Measurements from ENCODE around the gene NFRKB.

The NFRKB gene

DNA sequence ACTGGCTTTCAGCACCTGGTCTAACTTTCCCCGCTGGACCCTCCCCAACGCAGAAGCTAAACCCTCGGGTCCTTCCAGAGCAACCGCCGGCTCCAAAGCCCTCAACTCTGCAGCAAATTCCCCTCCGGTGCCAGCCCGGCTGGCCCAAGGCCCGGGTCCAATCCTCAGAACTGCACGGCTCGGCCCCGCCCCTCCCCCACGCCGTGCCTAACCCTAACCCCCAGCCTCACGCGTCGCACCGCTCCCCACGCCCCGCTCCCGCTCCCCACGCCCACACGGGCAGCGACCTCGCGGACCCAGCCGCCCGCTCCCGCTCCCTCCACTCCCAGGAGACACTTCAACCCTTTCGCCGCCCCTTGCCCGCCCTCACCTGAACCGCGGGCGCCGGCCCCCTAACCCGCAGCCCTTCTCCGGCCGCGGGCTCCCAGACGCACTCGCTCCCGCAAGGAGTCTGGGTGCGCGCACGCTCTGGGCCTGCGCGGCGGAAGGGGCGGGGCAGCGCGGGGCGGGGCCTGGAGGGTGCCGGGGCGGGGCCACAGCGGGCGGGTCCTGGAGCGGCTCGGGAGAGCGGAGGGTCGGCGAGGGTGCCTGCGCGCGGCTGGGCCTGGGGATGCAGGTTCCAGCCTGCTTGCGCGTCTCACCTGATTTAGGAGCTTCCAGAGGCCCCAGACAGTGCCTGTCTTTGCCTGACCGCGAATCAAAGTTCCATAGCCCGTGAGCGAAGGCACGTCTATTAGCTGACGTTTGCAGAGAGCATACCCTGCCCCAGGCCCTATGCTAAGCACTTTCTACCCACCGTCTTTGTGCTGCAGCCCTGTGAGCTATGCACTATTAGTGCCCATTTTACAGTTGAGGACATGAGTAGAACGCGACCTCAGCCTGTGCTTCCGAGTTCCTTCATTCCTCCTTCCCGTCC lies at the start of gene NFRKB:
TSS of gene NFRKB (minus strand) at position 453 of the 916 bp plus-strand sequence. CDS start 2,729 bp downstream, outside the sequence.
- peak; percentile 90 for DNase-seq (ENCODE audit: insufficient read length, low spot score)
- FAIRE-seq: peak; percentile 62

DNA sequence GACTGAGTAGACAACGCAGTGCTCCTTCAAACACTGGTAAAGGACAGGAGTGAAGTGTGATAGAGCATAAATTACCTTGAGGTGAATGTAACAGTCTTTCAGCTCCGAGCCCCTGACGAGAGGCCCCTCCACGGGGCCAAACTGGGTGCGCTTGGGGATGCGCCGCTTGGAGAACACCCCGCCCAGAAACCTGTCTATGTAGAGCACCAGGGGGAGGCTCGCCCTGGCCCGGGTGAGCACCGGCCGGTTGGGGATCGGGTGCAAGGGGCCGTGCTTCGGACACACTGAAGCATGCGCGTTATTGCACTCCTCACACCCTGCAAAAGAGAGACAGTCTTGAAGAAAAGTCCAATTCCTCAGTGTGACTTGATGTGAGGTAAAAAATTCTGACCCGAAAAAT lies 49.3 kb upstream of the NFRKB start:
- FAIRE-seq: no peak
- DNase-seq (ENCODE audit: insufficient read length, low spot score): no peak

DNA sequence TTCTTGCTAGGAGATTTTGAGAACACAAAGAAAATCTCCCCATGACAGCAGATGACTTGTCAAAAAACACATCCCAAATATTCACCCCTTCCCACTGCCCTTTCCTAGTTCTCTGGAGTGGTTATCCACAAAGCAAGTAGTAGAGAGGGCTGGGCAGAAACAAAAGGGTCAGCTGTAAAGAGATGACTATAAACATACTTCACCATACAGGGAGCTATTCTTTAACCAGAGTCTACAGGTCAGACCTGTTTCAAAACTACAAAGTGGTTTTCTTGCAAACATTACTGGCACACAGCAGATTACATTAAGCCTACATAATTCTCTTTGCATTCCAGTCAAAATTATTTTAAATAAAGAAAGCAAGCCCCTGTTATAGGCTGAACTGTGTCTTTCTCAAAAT lies 47.7 kb upstream of the NFRKB start:
- no peak for DNase-seq (ENCODE audit: insufficient read length, low spot score)
- FAIRE-seq: no peak

- no peak for FAIRE-seq
- DNase-seq (ENCODE audit: insufficient read length, low spot score): no peak
These were observed 44.1 kb upstream of the NFRKB start for GRCh38 chr11:129939510-129939909.

- no peak for DNase-seq (ENCODE audit: insufficient read length, low spot score)
- no peak for FAIRE-seq
These were observed 43.4 kb upstream of the NFRKB start for GRCh38 chr11:129938764-129939163.

DNA sequence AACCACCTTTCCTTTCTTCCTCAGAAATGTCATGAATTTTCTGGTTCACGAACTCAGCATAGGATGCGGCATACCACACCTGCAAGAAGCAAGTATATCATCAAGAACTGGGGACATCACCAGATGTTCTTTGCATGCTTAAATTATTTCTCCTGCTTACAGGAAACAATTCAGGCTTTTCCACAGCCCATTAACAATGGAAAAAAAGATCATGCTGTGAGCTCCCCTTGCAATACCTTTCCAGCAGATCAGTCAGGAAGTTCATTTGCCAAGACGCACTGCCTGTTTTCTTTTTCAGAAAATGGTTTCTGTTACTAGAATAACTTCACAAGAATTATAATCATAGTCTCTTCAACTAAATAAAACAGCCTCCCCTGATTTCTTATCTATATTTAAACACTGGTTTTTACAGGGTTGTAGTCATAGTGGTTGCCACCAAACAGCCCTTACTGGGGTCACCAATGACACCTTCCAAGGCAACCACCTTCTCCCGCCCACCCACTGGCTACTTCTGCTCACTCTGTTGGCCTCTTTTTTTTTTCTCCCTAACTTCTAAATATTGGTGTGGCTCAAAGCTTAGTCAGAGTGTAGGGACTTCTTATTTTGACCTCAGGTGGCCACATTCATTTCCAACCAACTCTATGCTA lies 42.3 kb upstream of the NFRKB start:
- FAIRE-seq: no peak
- no peak for DNase-seq (ENCODE audit: insufficient read length, low spot score)

DNA sequence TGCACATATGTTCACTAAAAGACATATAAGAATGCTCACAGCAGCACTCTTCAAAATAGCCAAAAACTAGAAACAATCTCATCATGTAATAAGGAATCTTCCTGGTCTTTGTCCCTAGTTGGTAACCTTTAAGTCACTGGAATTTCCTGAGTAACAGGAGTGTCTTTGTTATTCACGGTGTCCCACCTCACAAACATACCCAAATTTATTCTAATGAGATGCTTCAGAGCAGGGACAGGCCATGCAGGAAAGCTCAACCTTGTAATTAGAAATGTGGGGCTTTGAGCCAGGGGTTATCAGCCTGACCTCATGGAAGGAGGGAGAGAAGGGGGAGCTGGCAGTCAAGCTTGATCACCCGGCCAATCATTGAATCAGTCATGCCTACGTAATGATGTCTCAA lies 40.3 kb upstream of the NFRKB start:
- FAIRE-seq (no peak), DNase-seq (ENCODE audit: insufficient read length, low spot score) (no peak)

GRCh38 chr11:129933891-129934290 lies 38.5 kb upstream of the NFRKB start:
- FAIRE-seq: no peak
- no peak for DNase-seq (ENCODE audit: insufficient read length, low spot score)

DNA sequence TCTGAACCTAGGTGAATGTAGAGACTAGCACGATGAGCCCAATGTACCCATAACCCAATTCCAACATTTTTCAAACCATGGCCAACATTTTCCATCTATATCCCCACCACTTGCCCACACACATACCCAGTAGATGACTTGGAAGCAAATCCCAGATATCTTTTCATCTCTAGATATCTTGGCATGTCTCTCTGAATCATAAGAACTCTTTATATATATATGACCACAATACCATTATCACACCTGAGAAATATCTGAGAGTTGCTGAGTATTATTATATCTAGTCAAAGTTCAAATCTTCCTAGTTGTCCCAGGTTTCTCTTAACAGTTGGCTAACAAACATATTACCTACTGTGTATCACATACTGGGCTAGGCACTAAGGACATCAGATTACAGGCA lies 37.9 kb upstream of the NFRKB start:
- DNase-seq (ENCODE audit: insufficient read length, low spot score): no peak
- no peak for FAIRE-seq

DNA sequence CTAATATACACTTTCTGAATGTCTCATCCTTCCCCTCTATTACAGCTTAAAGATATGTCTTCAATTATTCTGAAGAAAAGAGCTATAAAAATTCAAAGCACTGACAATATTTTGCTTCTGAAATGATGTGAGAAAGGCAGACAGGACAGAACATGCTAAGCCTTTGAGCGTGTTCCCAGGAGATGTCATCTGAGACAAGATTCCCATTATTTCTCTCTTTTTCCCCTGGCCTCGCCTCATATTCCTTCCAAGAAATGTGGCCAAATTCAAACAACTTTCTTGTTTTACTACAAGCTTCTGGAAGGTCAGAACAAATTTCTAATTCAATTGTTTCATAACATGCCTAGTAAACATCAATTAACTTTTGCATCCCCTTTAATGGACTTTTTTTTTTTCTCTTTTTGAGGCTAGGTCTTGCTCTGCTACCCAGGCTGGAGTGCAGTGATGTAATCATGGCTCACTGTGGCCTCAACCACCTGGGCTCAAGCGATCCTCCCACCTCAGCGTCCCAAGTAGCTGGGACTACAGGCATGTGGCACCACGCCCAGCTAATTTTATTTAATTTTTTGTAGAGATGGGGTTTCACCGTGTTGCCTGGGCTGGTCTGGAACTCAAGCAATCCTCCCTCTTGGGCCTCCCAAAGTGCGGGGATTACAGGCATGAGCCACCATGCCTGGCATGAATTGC lies 37.1 kb upstream of the NFRKB start:
- FAIRE-seq (no peak), DNase-seq (ENCODE audit: insufficient read length, low spot score) (no peak)

GRCh38 chr11:129930743-129931142 lies 35.4 kb upstream of the NFRKB start:
- no peak for FAIRE-seq
- no peak for DNase-seq (ENCODE audit: insufficient read length, low spot score)

DNA sequence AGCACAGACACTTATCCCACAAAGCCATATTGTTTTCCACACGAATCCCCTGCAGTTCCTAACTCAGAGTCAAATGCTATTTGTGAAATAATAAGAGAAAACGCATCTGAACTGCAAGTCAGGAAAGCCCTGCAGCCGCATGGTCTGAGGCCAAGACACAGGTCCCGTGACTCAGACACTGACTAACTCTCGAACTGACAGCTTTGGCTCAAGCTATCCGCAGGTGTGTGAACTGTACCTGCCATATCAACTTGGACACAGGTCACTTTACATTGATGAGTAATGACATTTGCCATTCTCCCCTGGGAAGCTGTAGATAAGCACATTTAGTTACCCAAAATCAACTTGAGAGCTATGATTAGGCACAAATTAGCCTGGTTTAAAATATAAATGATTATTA lies 34.9 kb upstream of the NFRKB start:
- DNase-seq (ENCODE audit: insufficient read length, low spot score): no peak
- no peak for FAIRE-seq

DNA sequence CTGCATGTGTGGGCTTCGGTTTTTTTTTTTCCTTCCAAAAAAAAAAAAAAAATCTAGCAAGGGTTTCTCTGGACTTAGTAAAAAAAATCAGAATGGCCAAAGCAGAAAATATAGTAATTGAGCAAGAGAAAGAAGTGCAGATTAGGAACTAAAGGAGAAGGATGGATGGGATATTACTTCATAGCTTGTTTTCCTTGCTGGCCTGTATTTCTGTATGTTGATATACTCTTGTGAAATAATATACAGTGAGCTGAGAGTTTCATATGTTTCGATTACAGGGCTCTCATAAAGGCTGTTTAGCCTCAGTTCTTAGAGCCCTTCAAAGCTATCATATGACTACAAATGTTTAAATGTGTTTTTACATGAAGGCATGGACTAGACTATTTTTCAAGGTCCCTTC lies 34.3 kb upstream of the NFRKB start:
- FAIRE-seq (no peak), DNase-seq (ENCODE audit: insufficient read length, low spot score) (no peak)

- no peak for FAIRE-seq
- no peak for DNase-seq (ENCODE audit: insufficient read length, low spot score)
These were observed 33.7 kb upstream of the NFRKB start for GRCh38 chr11:129928923-129929692.

DNA sequence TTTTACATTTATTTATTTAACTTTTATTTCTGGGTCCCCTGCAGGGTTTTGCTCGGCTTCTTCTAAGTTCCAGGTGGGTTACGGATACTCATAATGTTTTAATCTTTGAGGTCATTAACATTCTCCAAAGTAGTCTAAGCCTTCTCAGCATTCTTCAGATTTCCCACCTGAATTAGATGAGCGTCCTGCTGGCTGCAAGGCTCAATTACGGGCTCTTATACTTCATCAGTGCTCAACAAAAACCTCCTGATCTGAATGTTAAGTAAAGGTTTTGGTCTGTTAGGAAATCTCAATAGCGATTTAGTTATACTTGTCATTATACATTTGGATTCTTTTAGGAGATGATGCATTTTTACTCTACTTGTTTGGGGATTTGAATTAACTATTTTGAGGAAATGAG lies 27.3 kb upstream of the NFRKB start:
- FAIRE-seq (no peak), DNase-seq (ENCODE audit: insufficient read length, low spot score) (no peak)

DNA sequence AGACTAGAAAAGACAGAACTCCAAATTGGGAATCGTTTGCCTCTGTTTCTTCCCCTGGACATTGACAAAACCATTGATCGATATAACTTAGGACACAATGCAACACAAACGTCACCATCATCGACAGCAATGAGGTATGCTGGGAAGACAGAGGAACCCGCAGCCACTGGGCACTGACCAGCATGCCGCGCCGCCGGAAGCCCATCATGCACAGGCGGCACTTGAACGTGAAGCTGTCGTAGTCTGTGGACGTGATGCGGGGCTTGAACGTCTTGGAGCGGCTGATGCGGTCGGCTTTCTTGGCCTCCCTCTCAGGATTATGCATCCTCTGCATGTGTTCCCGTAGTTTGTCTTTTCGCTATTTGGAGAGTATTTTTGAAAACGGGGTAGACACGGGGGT lies 23.0 kb upstream of the NFRKB start:
- DNase-seq (ENCODE audit: insufficient read length, low spot score) (no peak), FAIRE-seq (no peak)

DNA sequence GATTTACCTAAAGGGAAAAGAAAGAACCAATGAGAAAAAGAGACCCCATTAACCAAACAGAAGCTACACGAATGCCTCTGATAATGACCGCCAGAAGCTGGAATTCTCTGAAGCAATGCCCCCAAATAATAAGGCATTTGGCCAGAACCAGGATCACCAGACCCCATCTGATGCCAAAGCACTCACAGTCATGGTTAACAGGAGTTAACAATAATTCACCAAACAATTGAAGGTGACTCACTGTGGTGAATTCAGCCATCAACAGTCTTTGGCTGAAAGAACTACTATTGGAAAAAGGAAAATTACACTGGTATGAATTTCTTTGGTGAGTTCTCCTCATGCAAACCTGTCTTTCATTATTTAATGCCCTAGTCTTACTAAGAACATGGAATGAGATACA lies 21.9 kb upstream of the NFRKB start:
- FAIRE-seq (no peak), DNase-seq (ENCODE audit: insufficient read length, low spot score) (no peak)

DNA sequence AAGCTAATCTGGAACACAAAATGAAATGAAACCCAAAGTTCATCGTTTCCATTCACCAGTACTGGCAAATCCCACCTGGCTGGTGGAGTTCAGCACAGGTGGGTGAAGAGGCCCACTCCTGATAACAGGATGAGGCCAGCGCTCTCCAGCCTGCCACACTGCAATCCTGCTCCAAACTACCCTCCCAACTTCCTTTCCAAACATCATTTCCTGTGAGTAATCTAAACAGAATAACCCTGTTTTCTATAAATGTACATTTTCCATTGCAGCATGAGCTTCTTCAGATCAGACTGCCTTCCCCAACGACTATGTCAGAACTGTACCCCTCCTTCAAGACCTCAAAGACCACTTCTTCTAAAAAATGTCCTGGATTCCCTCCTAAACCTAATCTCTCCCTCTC lies 15.9 kb upstream of the NFRKB start:
- no peak for DNase-seq (ENCODE audit: insufficient read length, low spot score)
- FAIRE-seq: no peak

DNA sequence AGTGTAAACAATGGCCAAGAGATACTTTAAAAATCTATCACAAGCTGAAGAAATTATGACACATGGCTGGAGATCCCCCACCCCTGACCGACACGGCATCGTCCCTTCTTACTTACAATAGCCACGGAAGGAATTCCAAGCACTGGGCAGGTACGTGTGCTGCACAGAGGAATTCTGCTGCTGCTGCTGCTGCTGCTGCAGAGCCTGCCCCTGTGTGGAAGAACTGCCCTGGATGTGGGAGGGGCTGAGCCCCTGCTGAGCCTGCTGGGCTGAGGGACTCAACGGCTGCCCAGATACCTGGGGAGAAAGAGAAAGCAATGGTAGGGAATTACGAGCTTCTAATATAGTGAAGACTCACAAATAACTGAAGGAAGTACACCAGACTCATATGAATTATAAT lies 15.0 kb upstream of the NFRKB start:
- DNase-seq (ENCODE audit: insufficient read length, low spot score) (no peak), FAIRE-seq (no peak)

DNA sequence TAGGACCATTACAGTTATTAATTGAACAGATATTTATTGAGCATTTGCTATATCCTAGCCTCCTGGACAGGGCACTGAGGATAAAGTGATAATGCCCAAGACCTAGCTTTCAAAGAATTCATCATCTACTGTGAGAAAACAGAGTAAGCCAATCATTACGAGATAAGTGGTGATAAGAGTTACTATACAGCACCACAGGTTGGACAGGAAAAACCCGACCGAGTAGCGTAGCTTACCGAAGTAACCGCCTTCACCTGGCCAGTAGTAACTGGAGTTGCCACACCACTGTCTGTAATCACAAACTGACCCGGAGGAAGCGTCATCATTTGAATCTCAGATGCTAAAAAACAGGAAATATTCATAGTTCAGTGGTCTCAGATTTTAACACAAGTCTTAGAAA lies 10.0 kb upstream of the NFRKB start:
- DNase-seq (ENCODE audit: insufficient read length, low spot score) (no peak), FAIRE-seq (no peak)

DNA sequence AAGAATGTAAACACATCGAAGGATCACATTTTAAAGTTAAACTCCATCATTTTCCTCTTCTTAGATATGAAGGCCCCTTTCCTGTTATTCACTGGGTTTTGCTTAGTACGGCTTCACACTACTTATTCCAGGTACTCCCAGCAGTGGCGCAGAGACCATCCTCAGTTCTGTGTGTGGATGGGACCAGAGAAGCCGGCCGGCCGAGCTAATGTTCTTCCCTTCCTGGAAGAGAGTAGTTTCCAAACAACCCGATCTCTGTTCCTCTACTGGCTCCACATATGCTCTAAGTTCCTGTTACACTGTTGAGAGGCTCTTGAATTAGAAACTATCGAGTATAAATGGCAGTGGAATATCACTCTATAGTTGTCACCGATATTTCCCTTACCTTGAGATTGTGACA lies 684 bp upstream of the NFRKB start:
- no peak for FAIRE-seq
- no peak for DNase-seq (ENCODE audit: insufficient read length, low spot score)
